22Rv1 (cell line): Measurements from ENCODE around the gene HTRA3.

Experiments used
- CTCF ChIP-seq: fragments of 450-650 bp; IDR thresholded peaks from 2 replicates; pipeline ENCODE4 v1.5.1; 2017; ENCODE audit warnings: mild to moderate bottlenecking
- ZFX ChIP-seq: fragments of 450-650 bp; IDR thresholded peaks from 2 replicates; pipeline ENCODE4 v1.6.1; 2017; ENCODE audit warnings: antibody characterized with exemption, borderline replicate concordance

- TF ChIP-seq CTCF (no peak), ZFX (no peak)
Observed at GRCh38 chr4:8350841-8351461, 81.4 kb downstream of the HTRA3 start.
